ENCODE measurements around the gene SLC26A1.

- TF ChIP-seq, protein P1, sequence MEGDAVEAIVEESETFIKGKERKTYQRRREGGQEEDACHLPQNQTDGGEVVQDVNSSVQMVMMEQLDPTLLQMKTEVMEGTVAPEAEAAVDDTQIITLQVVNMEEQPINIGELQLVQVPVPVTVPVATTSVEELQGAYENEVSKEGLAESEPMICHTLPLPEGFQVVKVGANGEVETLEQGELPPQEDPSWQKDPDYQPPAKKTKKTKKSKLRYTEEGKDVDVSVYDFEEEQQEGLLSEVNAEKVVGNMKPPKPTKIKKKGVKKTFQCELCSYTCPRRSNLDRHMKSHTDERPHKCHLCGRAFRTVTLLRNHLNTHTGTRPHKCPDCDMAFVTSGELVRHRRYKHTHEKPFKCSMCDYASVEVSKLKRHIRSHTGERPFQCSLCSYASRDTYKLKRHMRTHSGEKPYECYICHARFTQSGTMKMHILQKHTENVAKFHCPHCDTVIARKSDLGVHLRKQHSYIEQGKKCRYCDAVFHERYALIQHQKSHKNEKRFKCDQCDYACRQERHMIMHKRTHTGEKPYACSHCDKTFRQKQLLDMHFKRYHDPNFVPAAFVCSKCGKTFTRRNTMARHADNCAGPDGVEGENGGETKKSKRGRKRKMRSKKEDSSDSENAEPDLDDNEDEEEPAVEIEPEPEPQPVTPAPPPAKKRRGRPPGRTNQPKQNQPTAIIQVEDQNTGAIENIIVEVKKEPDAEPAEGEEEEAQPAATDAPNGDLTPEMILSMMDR (IDR thresholded peaks at IDR 0.05; ENCODE audit: insufficient read depth, low read length, poor library complexity, severe bottlenecking), result no peak
- TF ChIP-seq EZH2phosphoT487 (conservative IDR thresholded peaks at IDR 0.05; ENCODE audit: low read length), result no peak
Measured at GRCh38 chr4:1017211-1017610, 24.0 kb upstream of the SLC26A1 start.

Measured in SU-DHL-6 (cell line).